Tibial artery (tissue), 4 donors: ENCODE data around the gene CFAP54.
"Not testable (repeated sequence)": the region's sequence is repeated elsewhere in the genome, so short reads cannot be mapped to it uniquely, and the experiment has no call there.

Experiments
- DNase-seq, 2 donors: peaks; one replicate each; pipeline ENCODE4 v3.0.0-alpha.2; 2019
- H3K27ac ChIP-seq, 2 donors: fragments of 200-600 bp; sonication (generic) in 1 of 2; 1 replicate in 1 of 2; 2 replicates in 1 of 2; pipeline ENCODE4 v1.5.1; 2018 to 2019; ENCODE audit warnings: mild to moderate bottlenecking in 1 of 2
- H3K27me3 ChIP-seq, 2 donors: fragments of 200-600 bp; sonication (generic) in 1 of 2; one replicate each; pipeline versions ENCODE4 v1.5.1 to v1.6.0; 2016 to 2019
- H3K36me3 ChIP-seq, 3 donors: fragments of 200-600 bp; sonication (generic) in 2 of 3; one replicate each; pipeline ENCODE4 v1.5.1; 2016 to 2019; ENCODE audit warnings: mild to moderate bottlenecking in 2 of 3
- H3K4me1 ChIP-seq, 4 donors: fragments of 200-600 bp; sonication (generic) in 2 of 4; 1 replicate in 3 of 4; 2 replicates in 1 of 4; pipeline ENCODE4 v1.5.1; 2016 to 2019
- H3K4me3 ChIP-seq, 2 donors: fragments of 200-600 bp; sonication (generic) in 1 of 2; 1 replicate in 1 of 2; 2 replicates in 1 of 2; pipeline ENCODE4 v1.5.1; 2018 to 2019; ENCODE audit warnings: mild to moderate bottlenecking in 2 of 2
- H3K9me3 ChIP-seq, 3 donors: fragments of 200-600 bp; sonication (generic) in 1 of 3; one replicate each; pipeline ENCODE4 v1.5.1; 2016 to 2019
- CTCF ChIP-seq, 2 experiments: fragments of 200-600 bp in 1 of 2; fragments of 450-650 bp in 1 of 2; IDR thresholded peaks; one replicate each; pipeline ENCODE4 v1.5.1; 2017 to 2019; ENCODE audit warnings: antibody characterized with exemption in 2 of 2, mild to moderate bottlenecking in 1 of 2, moderate library complexity in 1 of 2
- intact Hi-C: fragments of 100-400 bp; cut with DNase I; formaldehyde crosslinking; loops from one replicate; pipeline ENCODE4 v1.15.0; 2023; ENCODE audit warnings: low total_unique reads

Gene CFAP54

GRCh38 chr12:96571101-96571862, 81.9 kb downstream of the CFAP54 start:
- Histone ChIP-seq H3K9me3 (no peaks in the 10 kb centered on the region), H3K4me3 (no peak overlapping the region), H3K4me1 (no peaks in the 10 kb centered on the region), H3K27me3 (no peaks in the 10 kb centered on the region), H3K27ac (no peak overlapping the region), H3K36me3 (no peaks in the 10 kb centered on the region)
- intact Hi-C loops = loop anchor here (10.0 kb wide), 1 partner anchor 414 kb away; no protein-coding TSS in a partner anchor
- no peak for TF ChIP-seq CTCF (IDR thresholded peaks at IDR 0.05)
- DNase-seq = no peak

- no peak for DNase-seq
- H3K27ac ChIP-seq = no peak overlapping the region
- H3K27me3 ChIP-seq = no peaks in the 10 kb centered on the region
- TF ChIP-seq CTCF (IDR thresholded peaks at IDR 0.05) = peak; percentile 32 to 39
- no peaks in the 10 kb centered on the region for H3K36me3 ChIP-seq
- H3K4me1 ChIP-seq = no peaks in the 10 kb centered on the region
- intact Hi-C loops = loop anchor here (10.0 kb wide), 1 partner anchor 406 kb away; no protein-coding TSS in a partner anchor
- no peak overlapping the region for H3K4me3 ChIP-seq
- H3K9me3 ChIP-seq = no peaks in the 10 kb centered on the region
These were observed 89.2 kb downstream of the CFAP54 start for GRCh38 chr12:96578526-96579125.

GRCh38 chr12:96585977-96586376, 96.6 kb downstream of the CFAP54 start:
- DNase-seq = no peak
- Histone ChIP-seq H3K36me3 (no peaks in the 10 kb centered on the region), H3K27ac (no peak overlapping the region), H3K9me3 (no peaks in the 10 kb centered on the region), H3K4me1 (no peaks in the 10 kb centered on the region), H3K27me3 (no peaks in the 10 kb centered on the region), H3K4me3 (no peak overlapping the region)
- no peak for TF ChIP-seq CTCF (IDR thresholded peaks at IDR 0.05)
- intact Hi-C loops = no loop called here

GRCh38 chr12:96587691-96588090, 98.3 kb downstream of the CFAP54 start:
- Histone ChIP-seq H3K27me3 (no peaks in the 10 kb centered on the region), H3K9me3 (no peaks in the 10 kb centered on the region), H3K27ac (no peak overlapping the region), H3K4me1 (no peaks in the 10 kb centered on the region), H3K4me3 (no peak overlapping the region), H3K36me3 (no peaks in the 10 kb centered on the region)
- intact Hi-C loops = no loop called here
- DNase-seq = no peak
- TF ChIP-seq CTCF (IDR thresholded peaks at IDR 0.05) = no peak

GRCh38 chr12:96590970-96591369, 101.6 kb downstream of the CFAP54 start:
- H3K4me3 ChIP-seq = no peak overlapping the region
- no peaks in the 10 kb centered on the region for H3K36me3 ChIP-seq
- no peaks in the 10 kb centered on the region for H3K9me3 ChIP-seq
- intact Hi-C loops = no loop called here
- H3K27ac ChIP-seq = no peak overlapping the region
- no peak for DNase-seq
- no peak for TF ChIP-seq CTCF (IDR thresholded peaks at IDR 0.05)
- H3K4me1 ChIP-seq = no peaks in the 10 kb centered on the region
- H3K27me3 ChIP-seq = no peaks in the 10 kb centered on the region

GRCh38 chr12:96604374-96604773, 115.0 kb downstream of the CFAP54 start:
- not testable (repeated sequence) for DNase-seq

More at GRCh38 chr12:96604374-96604773, 115.0 kb downstream of the CFAP54 start:
- H3K4me1 ChIP-seq, H3K4me3 ChIP-seq, H3K36me3 ChIP-seq, H3K9me3 ChIP-seq, H3K27me3 ChIP-seq, intact Hi-C loops, H3K27ac ChIP-seq: not testable (repeated sequence)
